Uterus (tissue), 4 donors: ENCODE data around the gene WDR86. TPM values are rescaled to one million over a fixed set of nuclear protein-coding genes. Genes with fewer than 3 reads are reported as not detected.

Experiments used
- DNase-seq, 2 donors: peaks; one replicate each; pipeline ENCODE4 v3.0.0-alpha.2; 2019 to 2020
- H3K27ac ChIP-seq, 2 donors: fragments of 200-600 bp; sonication (generic); 1 replicate in 1 of 2; 2 replicates in 1 of 2; pipeline ENCODE4 v1.5.1; 2016 to 2018
- H3K27me3 ChIP-seq, 2 donors: fragments of 200-600 bp; sonication (generic); one replicate each; pipeline ENCODE4 v1.5.1; 2018 to 2019; ENCODE audit warnings: control low read depth in 1 of 2
- H3K36me3 ChIP-seq, 2 donors: fragments of 200-600 bp; sonication (generic); one replicate each; pipeline ENCODE4 v1.5.1; 2019; ENCODE audit warnings: control low read depth in 1 of 2
- H3K4me1 ChIP-seq, 2 donors: fragments of 200-600 bp; sonication (generic); one replicate each; pipeline ENCODE4 v1.5.1; 2018 to 2019; ENCODE audit warnings: control low read depth in 1 of 2
- H3K4me3 ChIP-seq, 2 donors: fragments of 200-600 bp; sonication (generic); 1 replicate in 1 of 2; 2 replicates in 1 of 2; pipeline ENCODE4 v1.5.1; 2018 to 2019; ENCODE audit warnings: mild to moderate bottlenecking in 1 of 2
- H3K9me3 ChIP-seq, 2 donors: fragments of 200-600 bp; sonication (generic); one replicate each; pipeline ENCODE4 v1.5.1; 2019; ENCODE audit warnings: control low read depth in 1 of 2
- POLR2A ChIP-seq, 2 donors: fragments of 450-650 bp; IDR thresholded peaks; one replicate each; pipeline ENCODE4 v1.6.1; 2016; ENCODE audit warnings: antibody characterized with exemption in 2 of 2, mild to moderate bottlenecking in 1 of 2, moderate library complexity in 1 of 2
- intact Hi-C: fragments of 100-400 bp; cut with DNase I; formaldehyde crosslinking; loops from one replicate; pipeline ENCODE4 v1.15.1; 2023; ENCODE audit warnings: low total_unique reads
- total RNA-seq, 4 donors: library from RNA; depleted of rRNA in 3 of 4; stranded (reverse); fragments of >200 nt in 3 of 4; gene quantifications; one replicate each; pipeline versions ENCODE4 v1.1.0 to v1.2.4, GENCODE V29; 2014 to 2023
- TF ChIP-seq, protein P1 (sequence below), 4 experiments: fragments of 200-600 bp in 2 of 4; fragments of 450-650 bp in 2 of 4; sonication (generic) in 2 of 4; IDR thresholded peaks; one replicate each; pipeline ENCODE4 v1.5.1; 2016 to 2019; ENCODE audit warnings: antibody characterized with exemption in 4 of 4, mild to moderate bottlenecking in 2 of 4, moderate library complexity in 1 of 4
- donor health status: DM: yes; HTN: yes; CAD: no.

Gene WDR86
- total RNA-seq, 4 donors from 2014 or later, result 3.2 to 100 (median 53.4) TPM

DNA sequence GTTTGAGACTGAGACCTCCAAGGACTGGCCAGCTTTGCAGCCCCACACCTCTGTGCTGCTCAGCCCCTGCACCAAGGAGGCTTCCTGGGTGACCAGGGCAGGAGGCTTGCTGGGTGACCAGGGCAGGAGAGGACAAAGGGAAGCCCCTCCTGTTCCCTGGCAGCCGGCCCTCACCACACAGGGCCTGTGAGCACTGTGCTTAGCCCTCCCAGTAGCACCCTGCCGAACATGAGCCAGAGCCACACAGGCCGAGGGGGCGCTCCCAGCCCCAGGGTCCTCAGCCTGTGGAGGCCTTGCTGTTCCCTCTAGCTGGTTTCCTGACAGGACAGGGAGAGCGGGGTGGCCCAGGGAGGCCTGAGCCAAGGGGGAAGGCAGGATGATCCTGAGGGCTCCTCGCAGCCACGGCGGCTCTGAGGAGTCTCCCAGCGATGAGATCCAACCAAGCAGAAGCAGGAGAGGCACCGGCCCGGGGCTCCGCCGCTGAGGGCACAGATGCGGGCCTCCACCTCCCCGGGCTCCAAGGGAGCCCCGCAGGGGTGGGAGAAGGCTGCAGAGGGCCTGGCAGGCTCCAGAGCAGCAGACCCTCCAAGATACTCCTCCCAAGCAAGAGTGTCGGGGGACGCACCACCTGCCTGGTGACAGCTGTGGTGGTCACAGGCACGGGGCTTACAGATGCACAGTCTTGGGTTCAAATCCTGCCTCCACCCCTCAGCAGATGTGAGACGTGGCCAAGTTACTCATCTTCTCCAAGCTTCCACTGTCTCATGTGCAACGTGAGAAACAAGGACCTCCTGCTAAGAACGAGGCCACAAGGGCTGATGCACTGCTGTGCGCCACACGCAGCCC, 22.5 kb downstream of the WDR86 start:
- DNase-seq, result no peak
- TF ChIP-seq POLR2A (IDR thresholded peaks at IDR 0.05), result no peak
- TF ChIP-seq, protein P1, sequence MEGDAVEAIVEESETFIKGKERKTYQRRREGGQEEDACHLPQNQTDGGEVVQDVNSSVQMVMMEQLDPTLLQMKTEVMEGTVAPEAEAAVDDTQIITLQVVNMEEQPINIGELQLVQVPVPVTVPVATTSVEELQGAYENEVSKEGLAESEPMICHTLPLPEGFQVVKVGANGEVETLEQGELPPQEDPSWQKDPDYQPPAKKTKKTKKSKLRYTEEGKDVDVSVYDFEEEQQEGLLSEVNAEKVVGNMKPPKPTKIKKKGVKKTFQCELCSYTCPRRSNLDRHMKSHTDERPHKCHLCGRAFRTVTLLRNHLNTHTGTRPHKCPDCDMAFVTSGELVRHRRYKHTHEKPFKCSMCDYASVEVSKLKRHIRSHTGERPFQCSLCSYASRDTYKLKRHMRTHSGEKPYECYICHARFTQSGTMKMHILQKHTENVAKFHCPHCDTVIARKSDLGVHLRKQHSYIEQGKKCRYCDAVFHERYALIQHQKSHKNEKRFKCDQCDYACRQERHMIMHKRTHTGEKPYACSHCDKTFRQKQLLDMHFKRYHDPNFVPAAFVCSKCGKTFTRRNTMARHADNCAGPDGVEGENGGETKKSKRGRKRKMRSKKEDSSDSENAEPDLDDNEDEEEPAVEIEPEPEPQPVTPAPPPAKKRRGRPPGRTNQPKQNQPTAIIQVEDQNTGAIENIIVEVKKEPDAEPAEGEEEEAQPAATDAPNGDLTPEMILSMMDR (IDR thresholded peaks at IDR 0.05), result no peak
- no peak overlapping the region for H3K27ac ChIP-seq
- no peaks in the 10 kb centered on the region for H3K4me1 ChIP-seq
- H3K27me3 ChIP-seq, result no peaks in the 10 kb centered on the region
- no peaks in the 10 kb centered on the region for H3K9me3 ChIP-seq
- intact Hi-C loops, result no loop called here
- no peak overlapping the region for H3K4me3 ChIP-seq
- H3K36me3 ChIP-seq, result no peaks in the 10 kb centered on the region

DNA sequence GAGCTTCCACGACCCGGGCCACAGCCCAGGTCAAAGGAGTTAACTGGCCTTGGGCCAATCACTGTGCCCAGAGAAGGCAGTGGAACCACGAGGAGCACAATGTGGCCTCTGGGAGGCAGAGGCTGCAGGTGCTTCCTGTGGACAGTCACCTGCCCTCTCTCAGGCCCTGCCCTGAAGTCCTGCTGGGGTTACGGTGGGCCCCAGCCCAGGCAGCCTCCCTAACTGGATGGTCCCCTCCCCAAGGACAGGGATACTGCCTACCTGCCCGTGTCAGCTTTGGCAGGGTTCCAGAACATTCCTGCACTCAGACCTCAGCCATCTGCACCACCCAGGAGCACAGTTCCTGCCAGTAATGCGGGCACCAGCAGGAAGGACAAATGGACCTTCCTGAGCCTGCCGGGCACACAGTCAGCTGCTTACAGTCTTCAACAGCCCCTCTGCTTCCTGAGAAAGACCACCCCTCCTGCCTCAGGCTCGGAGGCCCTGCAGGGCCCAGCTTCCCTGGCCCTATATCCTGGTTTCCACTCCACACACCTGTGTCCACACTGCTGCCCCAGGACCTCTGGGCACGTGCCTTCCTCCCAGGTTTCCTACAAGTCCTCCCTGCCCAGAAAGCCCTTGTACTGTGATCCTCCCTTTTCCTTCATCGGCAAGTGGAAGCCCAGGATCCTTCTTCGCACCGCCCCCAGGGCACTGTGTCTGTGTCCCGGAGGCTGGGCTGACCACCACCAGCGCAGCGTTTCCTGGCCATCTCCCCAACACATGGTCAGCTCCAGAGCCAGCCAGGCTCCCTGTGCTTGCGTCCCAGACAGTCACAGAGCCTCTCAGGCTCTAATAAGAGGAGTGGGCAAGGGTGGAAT, 23.3 kb downstream of the WDR86 start:
- no peaks in the 10 kb centered on the region for H3K27me3 ChIP-seq
- intact Hi-C loops, result no loop called here
- H3K4me3 ChIP-seq, result no peak overlapping the region
- no peaks in the 10 kb centered on the region for H3K36me3 ChIP-seq
- peaks cover 0 to 4% of the 10 kb centered on the region in 2 donors for H3K4me1 ChIP-seq
- no peak for DNase-seq
- H3K9me3 ChIP-seq, result no peaks in the 10 kb centered on the region
- H3K27ac ChIP-seq, result no peak overlapping the region
- TF ChIP-seq POLR2A (IDR thresholded peaks at IDR 0.05), result no peak
- TF ChIP-seq, protein P1 (IDR thresholded peaks at IDR 0.05), result no peak

DNA sequence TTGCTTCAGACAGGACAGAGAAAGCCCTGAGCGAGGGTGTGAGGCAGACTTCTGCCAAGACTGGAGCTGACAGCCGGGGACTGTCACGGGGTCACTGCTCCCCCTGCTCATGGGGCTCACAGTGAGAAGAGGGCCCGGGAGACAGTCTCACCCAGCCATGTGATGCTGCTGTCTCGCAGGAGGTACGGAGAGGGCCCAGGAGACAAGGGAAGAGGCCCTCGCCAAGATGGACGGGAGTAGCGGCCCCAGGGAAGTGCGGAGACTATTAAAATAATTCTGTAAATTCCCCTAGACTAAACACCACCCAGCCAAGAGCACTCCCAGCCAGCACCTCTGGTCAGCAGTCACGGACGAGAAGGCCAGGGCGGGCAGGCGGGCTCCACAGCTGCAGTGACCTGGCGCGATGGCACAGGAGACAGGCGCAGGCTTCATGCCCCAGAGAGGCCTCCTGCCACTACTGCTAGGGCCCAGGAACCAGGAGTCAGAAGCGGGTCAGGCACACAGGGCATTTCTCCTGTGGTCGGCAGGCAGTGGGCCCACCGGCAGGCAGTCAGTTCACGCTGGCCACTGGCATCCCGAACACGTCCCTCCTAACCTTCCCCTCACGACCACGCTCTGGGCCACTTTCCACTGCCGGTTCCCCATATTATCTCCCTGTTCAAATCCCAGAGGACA, 24.1 kb downstream of the WDR86 start:
- Histone ChIP-seq H3K9me3 (no peaks in the 10 kb centered on the region), H3K4me3 (no peak overlapping the region), H3K27ac (no peak overlapping the region), H3K4me1 (peaks cover 0 to 7% of the 10 kb centered on the region in 2 donors), H3K27me3 (no peaks in the 10 kb centered on the region), H3K36me3 (no peaks in the 10 kb centered on the region)
- intact Hi-C loops, result no loop called here
- no peak for TF ChIP-seq POLR2A (IDR thresholded peaks at IDR 0.05)
- TF ChIP-seq, protein P1 (IDR thresholded peaks at IDR 0.05), result no peak
- DNase-seq, result no peak

DNA sequence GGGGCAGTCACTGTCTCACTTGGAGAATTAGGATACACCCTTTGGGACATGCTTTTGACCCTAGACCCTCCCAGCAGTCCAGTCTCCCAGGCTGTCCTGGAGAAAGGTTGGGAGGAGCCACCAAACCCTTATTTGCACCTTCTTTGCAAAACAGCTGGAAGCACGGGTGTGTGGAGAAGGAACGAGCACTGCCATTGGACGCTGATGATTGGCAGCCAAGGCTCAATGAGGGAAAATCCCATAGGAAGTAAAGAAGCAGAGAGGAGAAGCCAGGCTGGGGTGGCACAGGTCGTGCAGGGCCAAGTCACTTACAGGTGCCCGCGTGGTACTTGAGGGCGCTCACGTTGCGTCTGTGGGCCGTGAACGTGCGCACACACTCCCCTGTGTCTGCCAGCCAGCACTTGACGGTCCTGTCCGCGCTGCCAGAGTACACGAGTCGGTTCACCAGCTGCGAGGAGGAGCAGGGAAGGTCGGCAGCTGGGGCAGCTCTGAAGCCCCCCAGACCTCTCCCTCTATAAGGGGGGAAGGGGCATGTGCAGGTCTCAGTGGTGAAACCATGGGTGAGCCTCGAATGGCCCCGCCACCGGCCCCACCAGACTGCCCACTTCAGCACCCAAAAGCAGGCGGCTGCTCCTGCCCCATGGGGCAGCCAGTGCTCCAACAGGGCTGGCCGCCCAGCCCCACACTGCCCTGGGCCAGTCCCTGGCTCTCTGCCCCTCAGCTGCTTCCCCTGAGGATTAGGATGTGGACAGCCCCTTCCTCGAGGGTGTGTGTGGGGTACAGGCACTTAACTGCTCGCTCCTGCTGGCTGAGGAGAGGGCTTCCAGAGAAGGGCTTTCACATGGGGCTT, 24.8 kb downstream of the WDR86 start:
- Histone ChIP-seq H3K27ac (no peak overlapping the region), H3K36me3 (no peaks in the 10 kb centered on the region), H3K4me1 (peaks cover 0 to 7% of the 10 kb centered on the region in 2 donors), H3K27me3 (no peaks in the 10 kb centered on the region), H3K9me3 (no peaks in the 10 kb centered on the region), H3K4me3 (no peak overlapping the region)
- no peak for DNase-seq
- TF ChIP-seq, protein P1 (IDR thresholded peaks at IDR 0.05), result no peak
- TF ChIP-seq POLR2A (IDR thresholded peaks at IDR 0.05), result no peak
- intact Hi-C loops, result no loop called here
